Lung (tissue), 12 donors: ENCODE results near the gene SLC43A1. TPM values are rescaled to one million over a fixed set of nuclear protein-coding genes. Genes with fewer than 3 reads are reported as not detected.

Experiments
- ATAC-seq: fragments of 200-7000 bp; cut with Tn5 transposase; one replicate; pipeline ENCODE4 v1.9.1; 2020; ENCODE audit warnings: moderate number of reproducible peaks; ENCODE audit not compliant: insufficient read depth, low FRiP score
- DNase-seq, 3 donors: peaks; one replicate each; pipeline ENCODE4 v3.0.0-alpha.2; 2013 to 2017
- H3K27ac ChIP-seq, 2 donors: one replicate each; pipeline ENCODE4 v1.5.1; 2013; ENCODE audit warnings: mild to moderate bottlenecking in 2 of 2, moderate library complexity in 2 of 2, control low read depth in 1 of 2, inconsistent platforms in 1 of 2, low read depth in 1 of 2, low read length in 1 of 2
- H3K27me3 ChIP-seq, 3 donors: one replicate each; pipeline ENCODE4 v1.5.1; 2013; ENCODE audit warnings: low read length in 2 of 3; ENCODE audit not compliant: control insufficient read depth in 3 of 3, insufficient read depth in 3 of 3
- H3K36me3 ChIP-seq, 4 donors: one replicate each; pipeline ENCODE4 v1.5.1; 2013; ENCODE audit warnings: low read length in 4 of 4, mild to moderate bottlenecking in 1 of 4, moderate library complexity in 1 of 4; ENCODE audit not compliant: control insufficient read depth in 4 of 4, insufficient read depth in 4 of 4
- H3K4me1 ChIP-seq, 5 donors: one replicate each; pipeline ENCODE4 v1.5.1; 2013; ENCODE audit warnings: low read length in 5 of 5, mild to moderate bottlenecking in 2 of 5, moderate library complexity in 1 of 5; ENCODE audit not compliant: control insufficient read depth in 5 of 5, insufficient read depth in 5 of 5
- H3K4me3 ChIP-seq: one replicate; pipeline ENCODE4 v1.5.1; 2013; ENCODE audit warnings: mild to moderate bottlenecking, control low read depth, moderate library complexity
- H3K9ac ChIP-seq, 2 donors: one replicate each; pipeline ENCODE4 v1.5.1; 2013; ENCODE audit warnings: low read length in 2 of 2, control low read depth in 1 of 2; ENCODE audit not compliant: insufficient read depth in 1 of 2
- H3K9me3 ChIP-seq, 4 donors: one replicate each; pipeline ENCODE4 v1.5.1; 2013; ENCODE audit warnings: low read length in 3 of 4, mild to moderate bottlenecking in 1 of 4, moderate library complexity in 1 of 4; ENCODE audit not compliant: control insufficient read depth in 4 of 4, insufficient read depth in 3 of 4
- CTCF ChIP-seq: IDR thresholded peaks from 2 replicates; pipeline ENCODE4 v1.5.1; 2012; ENCODE audit warnings: mild to moderate bottlenecking; ENCODE audit errors: control extremely low read depth, extremely low read depth
- WGBS, 2 donors: extraction: QIAGEN DNeasy Blood & Tissue Kit; methylation state at CpG; one replicate each; pipeline ENCODE4 v1.1.7; 2013; 5-methylcytosine and 5-hydroxymethylcytosine counted together
- polyA plus RNA-seq, 2 donors: library from polyadenylated mRNA; stranded (reverse); fragments of 200-250 nt; gene quantifications; one replicate each; pipeline ENCODE4 v1.2.1, GENCODE V29; 2013
- total RNA-seq, 2 donors: library from RNA; depleted of rRNA in 1 of 2; stranded (reverse); fragments of >200 nt in 1 of 2; gene quantifications; one replicate each; pipeline ENCODE4 v1.2.1, GENCODE V29; 2014 to 2021
- donor health status: control.
- donor health status: control.
- donor health status: Bipolar disorder and iron deficiency.
- donor health status: healthy.
- donor health status: DM: yes; HTN: yes; CAD: no.

Gene SLC43A1
- total and polyA plus RNA-seq, 4 donors: 10.3 to 18.7 (median 16.7) TPM

GRCh38 chr11:57546451-57546850, 30.9 kb upstream of the SLC43A1 start:
- no peak for DNase-seq
- WGBS, 2 donors: 96 to 97% methylated on average over 7 of the region's 7 CpGs
- no peak overlapping the region for H3K4me3 ChIP-seq
- no peak overlapping the region for H3K9ac ChIP-seq
- no peak for ATAC-seq
- no peaks in the 10 kb centered on the region for H3K4me1 ChIP-seq
- no peaks in the 10 kb centered on the region for H3K9me3 ChIP-seq
- no peaks in the 10 kb centered on the region for H3K27me3 ChIP-seq
- TF ChIP-seq CTCF: no peak
- no peak overlapping the region for H3K27ac ChIP-seq
- H3K36me3 ChIP-seq: peaks cover 0 to 28% (median 13%) of the 10 kb centered on the region in 4 donors

- DNase-seq: no peak
- H3K36me3 ChIP-seq: peaks cover 0 to 25% (median 12%) of the 10 kb centered on the region in 4 donors
- 94% methylated on average over 12 to 13 of the region's 13 CpGs for WGBS, 2 donors
- TF ChIP-seq CTCF: no peak
- no peak overlapping the region for H3K9ac ChIP-seq
- H3K27ac ChIP-seq: no peak overlapping the region
- H3K9me3 ChIP-seq: no peaks in the 10 kb centered on the region
- no peak overlapping the region for H3K4me3 ChIP-seq
- ATAC-seq: no peak
- no peaks in the 10 kb centered on the region for H3K4me1 ChIP-seq
- no peaks in the 10 kb centered on the region for H3K27me3 ChIP-seq
These were observed 30.4 kb upstream of the SLC43A1 start for GRCh38 chr11:57545883-57546282.

- no peak for ATAC-seq
- TF ChIP-seq CTCF: no peak
- DNase-seq: no peak
- Histone ChIP-seq H3K4me3 (no peak overlapping the region), H3K27ac (no peak overlapping the region), H3K9me3 (no peaks in the 10 kb centered on the region), H3K4me1 (no peaks in the 10 kb centered on the region), H3K36me3 (peaks cover 0 to 15% (median 4%) of the 10 kb centered on the region in 4 donors), H3K9ac (no peak overlapping the region), H3K27me3 (no peaks in the 10 kb centered on the region)
- WGBS, 2 donors: 81 to 89% methylated on average over 6 of the region's 6 CpGs
These were observed 29.1 kb upstream of the SLC43A1 start for GRCh38 chr11:57544566-57544965.

GRCh38 chr11:57543593-57543992, 28.1 kb upstream of the SLC43A1 start:
- H3K27ac ChIP-seq: no peak overlapping the region
- H3K4me1 ChIP-seq: no peaks in the 10 kb centered on the region
- TF ChIP-seq CTCF: no peak
- no peak overlapping the region for H3K4me3 ChIP-seq
- DNase-seq (no peak), ATAC-seq (no peak)
- whole genome bisulfite sequencing, 2 donors: 62 to 81% methylated on average over 6 of the region's 6 CpGs
- no peaks in the 10 kb centered on the region for H3K9me3 ChIP-seq
- no peak overlapping the region for H3K9ac ChIP-seq
- H3K27me3 ChIP-seq: no peaks in the 10 kb centered on the region
- peaks cover 0 to 14% (median 2%) of the 10 kb centered on the region in 4 donors for H3K36me3 ChIP-seq
